Activated T-helper 2 cell treated with anti-CD3 and anti-CD28 coated beads, Interferon-gamma antibody, Interleukin-2, Interleukin-4, amounts not matched to agents 10 μg/mL and 5 μg/mL and 100 μg/mL, durations not matched to agents 14 hours and 24 hours and 36 hours (primary cell): ENCODE results near the gene ARL6. TPM values are rescaled to one million over a fixed set of nuclear protein-coding genes. Genes with fewer than 3 reads are reported as not detected.

Experiments used
- DNase-seq: peaks from one replicate; pipeline ENCODE4 v3.0.0; 2021; ENCODE audit warnings: low spot score
- H3K27ac Mint-ChIP-seq: one replicate; pipeline ENCODE4 v1.8.0; 2021; ENCODE audit warnings: mixed read lengths
- H3K27me3 Mint-ChIP-seq: one replicate; pipeline ENCODE4 v1.8.0; 2021; ENCODE audit warnings: low read depth, mixed read lengths
- H3K36me3 Mint-ChIP-seq: one replicate; pipeline ENCODE4 v1.8.0; 2021; ENCODE audit warnings: low read depth, mixed read lengths
- H3K4me1 Mint-ChIP-seq: one replicate; pipeline ENCODE4 v1.8.0; 2021; ENCODE audit warnings: low read depth, mixed read lengths
- H3K4me3 Mint-ChIP-seq: one replicate; pipeline ENCODE4 v1.8.0; 2021; ENCODE audit warnings: low read depth, mild to moderate bottlenecking, moderate library complexity, mixed read lengths
- H3K9me3 Mint-ChIP-seq: one replicate; pipeline ENCODE4 v1.8.0; 2021; ENCODE audit warnings: mixed read lengths
- intact Hi-C: fragments of 100-400 bp; cut with micrococcal nuclease; formaldehyde crosslinking; loops from one replicate; pipeline ENCODE4 v1.15.1; 2023
- total RNA-seq: library from RNA; stranded (reverse); gene quantifications from 2 replicates; pipeline ENCODE4 v1.2.3, GENCODE V29; 2022

Gene ARL6
- total RNA-seq: 3.2 and 3.9 TPM in 2 replicates

DNA sequence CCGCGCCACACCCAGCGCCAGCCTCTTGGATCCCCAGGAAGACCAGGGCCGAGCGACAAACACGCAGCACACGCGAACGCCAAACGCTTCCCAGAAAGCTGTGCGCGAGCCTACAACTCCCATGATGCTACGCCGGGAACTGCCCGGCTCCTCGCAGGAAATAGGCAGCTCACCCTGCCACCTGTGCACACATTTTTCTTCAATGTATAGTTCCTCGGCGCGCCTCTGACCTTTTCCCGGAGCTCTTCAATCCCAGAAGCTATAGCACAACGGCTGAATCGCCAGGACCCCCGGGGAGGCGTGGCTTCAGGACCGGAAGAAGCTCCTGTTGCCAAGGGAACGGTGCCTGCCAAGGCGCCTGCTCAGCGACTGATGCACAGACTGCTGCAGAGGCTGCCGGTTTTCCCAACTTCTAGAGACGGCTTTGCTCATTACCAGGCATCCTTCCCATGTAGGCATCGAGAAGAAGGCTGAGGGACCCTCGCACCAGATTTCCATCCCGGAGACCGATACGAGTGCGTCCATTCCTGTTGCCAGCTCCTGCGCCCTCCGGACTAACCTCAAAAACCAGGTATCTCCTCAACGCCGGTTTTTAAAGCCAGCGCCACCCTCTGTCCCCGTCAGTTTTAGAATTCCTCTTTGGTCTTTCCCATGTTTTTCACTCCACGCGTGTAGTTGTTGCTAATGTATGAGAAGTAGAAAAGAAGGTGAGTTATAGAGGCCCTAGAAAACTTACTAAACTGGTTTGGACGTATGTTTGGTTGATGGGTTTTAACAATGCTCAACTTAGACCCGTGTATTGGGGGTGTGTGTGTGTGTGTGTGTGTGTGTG is at the start of gene ARL6:
ARL6 (plus strand) TSS at position 352 of the 832 bp plus-strand sequence. CDS start 3,350 bp downstream, outside the sequence.
- Mint-ChIP-seq H3K9me3 (no peaks in the 10 kb centered on the region), H3K4me3 (peak within 1 kb of the TSS; percentile 89), H3K4me1 (peaks cover 19% of the 10 kb centered on the region), H3K27ac (peak within 1 kb of the TSS; percentile 82), H3K36me3 (peaks cover 2% of the 10 kb centered on the region), H3K27me3 (peaks cover 3% of the 10 kb centered on the region)
- intact Hi-C loops: loop anchor here (1.0 to 10.0 kb wide), 4 partner anchors 57 to 1138 kb away; partner anchors contain the start of genes CLDND1 and DCBLD2
- peak; percentile 69 for DNase-seq

DNA sequence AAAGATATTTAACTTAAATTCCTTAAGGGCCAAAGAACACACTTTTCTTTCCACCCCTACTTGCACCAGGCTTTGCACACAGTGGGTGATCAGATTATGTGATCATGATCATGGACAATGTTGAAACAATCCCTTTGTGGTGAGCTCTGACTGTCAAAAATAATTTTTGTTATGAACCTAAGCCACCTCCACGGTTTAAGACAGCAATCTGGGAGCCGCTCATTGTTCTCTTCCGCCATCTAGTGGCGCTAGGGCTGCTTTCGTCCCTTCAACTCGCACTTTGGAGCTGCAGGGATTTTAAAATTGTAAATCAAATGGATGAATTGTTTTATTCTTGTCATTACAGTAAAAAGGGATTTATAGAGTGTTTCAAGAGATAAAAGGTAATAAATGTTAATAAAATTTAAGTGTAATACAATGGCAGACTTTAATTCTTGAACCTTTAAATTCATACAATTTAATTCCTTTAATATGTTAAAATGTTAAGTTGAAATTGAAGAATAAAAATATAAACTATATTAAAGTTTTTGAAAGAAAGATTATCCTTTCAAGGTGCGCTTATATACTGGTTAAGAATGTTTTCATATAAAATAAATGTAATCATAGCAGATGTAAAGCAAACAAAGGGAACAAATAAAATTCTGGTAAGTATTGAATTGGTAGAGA is 45.3 kb upstream of the ARL6 start:
- DNase-seq: peak; percentile 31
- Mint-ChIP-seq H3K4me3 (no peak overlapping the region), H3K9me3 (no peaks in the 10 kb centered on the region), H3K36me3 (no peaks in the 10 kb centered on the region), H3K4me1 (no peaks in the 10 kb centered on the region), H3K27me3 (peaks cover 3% of the 10 kb centered on the region), H3K27ac (no peak overlapping the region)
- intact Hi-C loops: no loop called here

GRCh38 chr3:97720417-97720816 is 44.1 kb upstream of the ARL6 start:
- Mint-ChIP-seq H3K9me3 (no peaks in the 10 kb centered on the region), H3K36me3 (no peaks in the 10 kb centered on the region), H3K27me3 (peaks cover 3% of the 10 kb centered on the region), H3K4me1 (no peaks in the 10 kb centered on the region), H3K4me3 (no peak overlapping the region), H3K27ac (no peak overlapping the region)
- intact Hi-C loops: loop anchor here (5.0 kb wide), 1 partner anchor 858 kb away; no protein-coding TSS in a partner anchor
- DNase-seq: no peak

- intact Hi-C loops: loop anchor here (5.0 kb wide), 1 partner anchor 859 kb away; no protein-coding TSS in a partner anchor
- peaks cover 3% of the 10 kb centered on the region for H3K27me3 Mint-ChIP-seq
- no peak overlapping the region for H3K27ac Mint-ChIP-seq
- DNase-seq: no peak
- no peaks in the 10 kb centered on the region for H3K4me1 Mint-ChIP-seq
- H3K4me3 Mint-ChIP-seq: no peak overlapping the region
- no peaks in the 10 kb centered on the region for H3K9me3 Mint-ChIP-seq
- no peaks in the 10 kb centered on the region for H3K36me3 Mint-ChIP-seq
These were observed 43.1 kb upstream of the ARL6 start for GRCh38 chr3:97721446-97721845.

DNA sequence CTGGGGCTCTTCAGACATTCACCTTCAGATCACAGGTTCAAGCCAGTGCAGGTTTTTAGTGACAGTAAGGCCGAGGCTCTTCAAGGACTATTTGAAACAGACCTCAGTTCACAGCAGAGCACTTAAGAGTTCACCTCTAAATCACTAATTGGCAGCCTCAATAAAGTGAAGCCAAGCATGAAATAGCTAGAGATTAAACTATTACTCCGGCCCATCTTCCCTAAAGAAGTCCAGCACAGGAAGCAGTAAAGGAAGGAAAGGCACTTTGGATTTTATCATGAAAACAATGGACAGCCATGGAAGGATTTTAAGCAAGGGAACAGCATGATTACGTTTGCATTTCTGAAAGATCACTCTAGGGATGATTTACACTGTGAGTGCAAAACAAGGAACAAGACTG is 27.6 kb upstream of the ARL6 start:
- peaks cover 16% of the 10 kb centered on the region for H3K27me3 Mint-ChIP-seq
- no peak overlapping the region for H3K27ac Mint-ChIP-seq
- DNase-seq: no peak
- intact Hi-C loops: no loop called here
- no peaks in the 10 kb centered on the region for H3K36me3 Mint-ChIP-seq
- H3K9me3 Mint-ChIP-seq: no peaks in the 10 kb centered on the region
- no peaks in the 10 kb centered on the region for H3K4me1 Mint-ChIP-seq
- H3K4me3 Mint-ChIP-seq: no peak overlapping the region

DNA sequence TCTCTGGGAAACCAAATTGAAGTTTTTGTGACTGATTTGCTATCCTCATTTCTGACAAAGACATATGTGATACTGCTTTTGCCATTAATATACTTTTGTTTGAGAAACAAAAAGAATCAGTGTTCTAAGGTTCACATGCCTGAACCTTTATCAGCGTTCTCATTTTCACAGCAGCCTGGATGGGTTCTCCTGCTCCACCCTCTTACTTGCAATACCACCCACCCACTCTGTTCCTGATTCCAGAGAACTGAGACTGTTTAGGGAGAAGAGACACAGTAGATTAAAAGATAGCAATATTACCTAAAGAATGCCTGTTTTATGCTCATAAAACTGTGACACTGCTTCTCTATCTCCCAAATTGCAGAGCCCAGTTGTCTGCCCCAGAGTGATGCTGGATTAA is 25.8 kb upstream of the ARL6 start:
- no peak for DNase-seq
- no peak overlapping the region for H3K27ac Mint-ChIP-seq
- H3K4me1 Mint-ChIP-seq: no peaks in the 10 kb centered on the region
- intact Hi-C loops: no loop called here
- no peaks in the 10 kb centered on the region for H3K9me3 Mint-ChIP-seq
- peaks cover 16% of the 10 kb centered on the region for H3K27me3 Mint-ChIP-seq
- no peaks in the 10 kb centered on the region for H3K36me3 Mint-ChIP-seq
- H3K4me3 Mint-ChIP-seq: no peak overlapping the region

DNA sequence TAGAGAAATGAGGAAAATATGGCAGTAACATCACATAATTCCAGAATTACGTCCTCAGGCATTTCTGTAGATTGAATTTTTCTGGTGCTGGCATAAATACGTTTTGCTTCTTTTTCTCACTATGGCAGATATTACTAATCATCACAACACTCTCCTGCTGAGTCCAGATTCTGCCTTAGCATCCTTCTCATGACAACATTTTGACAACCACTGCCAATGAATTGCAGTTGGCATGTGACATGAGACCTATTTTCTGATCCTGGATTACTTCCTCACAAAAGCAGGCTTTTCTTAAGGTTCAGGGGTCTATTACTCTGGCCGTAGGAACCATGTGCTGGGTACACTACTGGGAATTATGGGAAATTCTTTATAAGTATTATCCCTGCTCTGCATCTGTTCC is 22.5 kb upstream of the ARL6 start:
- no peaks in the 10 kb centered on the region for H3K36me3 Mint-ChIP-seq
- no peak overlapping the region for H3K4me3 Mint-ChIP-seq
- intact Hi-C loops: no loop called here
- H3K4me1 Mint-ChIP-seq: no peaks in the 10 kb centered on the region
- H3K27me3 Mint-ChIP-seq: peaks cover 17% of the 10 kb centered on the region
- no peaks in the 10 kb centered on the region for H3K9me3 Mint-ChIP-seq
- H3K27ac Mint-ChIP-seq: no peak overlapping the region
- DNase-seq: no peak

DNA sequence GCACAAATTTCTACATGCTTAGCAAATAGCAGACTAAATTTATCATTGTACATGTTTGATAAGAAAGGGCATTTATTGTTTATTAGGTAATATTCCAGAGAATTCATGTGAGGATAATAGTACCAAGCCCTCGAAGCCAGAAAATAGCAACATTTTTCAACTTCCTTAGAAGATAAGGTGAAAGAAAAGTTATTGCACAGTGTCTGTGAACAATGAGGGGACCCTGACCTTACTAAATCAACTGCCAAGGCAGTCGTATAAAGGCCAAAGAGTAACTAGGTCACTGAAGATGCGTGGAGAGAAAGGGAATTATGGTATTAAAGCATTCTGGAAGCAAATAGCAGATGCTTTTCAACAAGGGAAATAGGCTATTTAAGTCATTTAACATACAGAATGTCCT is 20.3 kb upstream of the ARL6 start:
- DNase-seq: no peak
- no peaks in the 10 kb centered on the region for H3K9me3 Mint-ChIP-seq
- intact Hi-C loops: no loop called here

DNA sequence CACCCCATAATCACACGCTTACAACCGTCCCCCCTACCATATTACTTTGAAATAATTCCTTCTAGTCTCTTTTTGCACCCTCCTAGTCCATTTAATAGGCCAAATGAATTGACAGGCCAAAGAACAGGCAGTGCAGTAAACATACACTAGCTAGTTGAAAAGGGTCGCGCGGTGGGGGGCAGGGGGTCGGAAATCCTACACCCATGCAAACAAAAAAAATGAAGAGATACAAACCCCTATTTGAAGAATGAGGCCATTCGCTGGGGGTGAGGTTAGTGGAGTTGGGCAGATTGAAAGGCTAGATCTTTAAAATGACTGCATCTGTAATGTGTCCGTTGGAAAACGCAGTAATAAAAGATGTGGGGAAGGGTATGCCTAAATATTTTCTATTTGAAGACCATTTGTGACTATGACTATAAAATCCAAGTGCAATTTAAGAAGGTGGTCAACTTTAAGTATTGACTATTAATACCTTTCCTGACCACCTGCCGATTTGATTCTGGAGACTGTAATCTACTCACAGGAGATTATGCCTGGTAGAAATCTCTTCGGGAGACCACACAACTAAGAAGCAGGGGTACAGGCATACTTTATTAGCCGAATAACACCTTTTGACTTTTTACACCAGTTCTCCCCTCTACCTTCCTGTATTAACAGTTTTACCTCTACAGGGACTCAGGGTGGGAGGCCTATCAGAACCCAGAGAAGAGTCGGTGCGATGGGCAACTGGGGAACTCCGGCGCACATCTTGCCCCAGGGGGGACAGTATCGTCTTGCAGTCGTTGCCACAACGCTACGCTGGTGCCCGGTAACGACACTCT is 762 bp upstream of the ARL6 start:
- peak overlapping the region; percentile 89 for H3K4me3 Mint-ChIP-seq
- no peak for DNase-seq
- H3K36me3 Mint-ChIP-seq: no peaks in the 10 kb centered on the region
- H3K9me3 Mint-ChIP-seq: no peaks in the 10 kb centered on the region
- H3K27me3 Mint-ChIP-seq: peaks cover 11% of the 10 kb centered on the region
- peaks cover 19% of the 10 kb centered on the region for H3K4me1 Mint-ChIP-seq
- H3K27ac Mint-ChIP-seq: peak overlapping the region; percentile 82
- intact Hi-C loops: loop anchor here (1.0 to 10.0 kb wide), 4 partner anchors 58 to 1139 kb away; partner anchors contain the start of genes CLDND1 and DCBLD2

More for the DNA sequence above, 20.3 kb upstream of the ARL6 start:
- H3K27me3 Mint-ChIP-seq: peaks cover 14% of the 10 kb centered on the region
- H3K36me3 Mint-ChIP-seq: no peaks in the 10 kb centered on the region
- H3K4me3 Mint-ChIP-seq: no peak overlapping the region
- H3K4me1 Mint-ChIP-seq: no peaks in the 10 kb centered on the region
- H3K27ac Mint-ChIP-seq: no peak overlapping the region

GRCh38 chr3:97765336-97765735 is 778 bp downstream of the ARL6 start:
- Mint-ChIP-seq H3K36me3 (peaks cover 7% of the 10 kb centered on the region), H3K9me3 (no peaks in the 10 kb centered on the region), H3K27ac (no peak overlapping the region), H3K4me3 (peak overlapping the region; percentile 89), H3K27me3 (peaks cover 3% of the 10 kb centered on the region), H3K4me1 (peaks cover 19% of the 10 kb centered on the region)
- intact Hi-C loops: loop anchor here (10.0 kb wide), 1 partner anchor 759 kb away; the partner anchor contains the start of gene CLDND1
- DNase-seq: no peak

GRCh38 chr3:97772926-97773325 is 8.4 kb downstream of the ARL6 start:
- Mint-ChIP-seq H3K36me3 (peaks cover 15% of the 10 kb centered on the region), H3K27ac (no peak overlapping the region), H3K9me3 (no peaks in the 10 kb centered on the region), H3K4me1 (no peaks in the 10 kb centered on the region), H3K27me3 (no peaks in the 10 kb centered on the region), H3K4me3 (no peak overlapping the region)
- no peak for DNase-seq
- intact Hi-C loops: no loop called here

GRCh38 chr3:97778152-97778551 is 13.6 kb downstream of the ARL6 start:
- Mint-ChIP-seq H3K9me3 (no peaks in the 10 kb centered on the region), H3K27me3 (no peaks in the 10 kb centered on the region), H3K4me3 (no peak overlapping the region), H3K36me3 (peaks cover 3% of the 10 kb centered on the region), H3K27ac (no peak overlapping the region), H3K4me1 (peaks cover 1% of the 10 kb centered on the region)
- intact Hi-C loops: no loop called here
- no peak for DNase-seq
